Stimulated activated CD8-positive, alpha-beta memory T cell treated with anti-CD3 and anti-CD28 coated beads, Interleukin-4, amount 100 ng/mL, for 24 hours (primary cell): ENCODE data around the gene SLC35B2.
"Not testable (repeated sequence)": the region's sequence is repeated elsewhere in the genome, so short reads cannot be mapped to it uniquely, and the experiment has no call there.

Experiments
- DNase-seq: peaks from one replicate; pipeline ENCODE4 v3.0.0-alpha.2; 2020; ENCODE audit warnings: low read depth

SLC35B2 gene

DNA sequence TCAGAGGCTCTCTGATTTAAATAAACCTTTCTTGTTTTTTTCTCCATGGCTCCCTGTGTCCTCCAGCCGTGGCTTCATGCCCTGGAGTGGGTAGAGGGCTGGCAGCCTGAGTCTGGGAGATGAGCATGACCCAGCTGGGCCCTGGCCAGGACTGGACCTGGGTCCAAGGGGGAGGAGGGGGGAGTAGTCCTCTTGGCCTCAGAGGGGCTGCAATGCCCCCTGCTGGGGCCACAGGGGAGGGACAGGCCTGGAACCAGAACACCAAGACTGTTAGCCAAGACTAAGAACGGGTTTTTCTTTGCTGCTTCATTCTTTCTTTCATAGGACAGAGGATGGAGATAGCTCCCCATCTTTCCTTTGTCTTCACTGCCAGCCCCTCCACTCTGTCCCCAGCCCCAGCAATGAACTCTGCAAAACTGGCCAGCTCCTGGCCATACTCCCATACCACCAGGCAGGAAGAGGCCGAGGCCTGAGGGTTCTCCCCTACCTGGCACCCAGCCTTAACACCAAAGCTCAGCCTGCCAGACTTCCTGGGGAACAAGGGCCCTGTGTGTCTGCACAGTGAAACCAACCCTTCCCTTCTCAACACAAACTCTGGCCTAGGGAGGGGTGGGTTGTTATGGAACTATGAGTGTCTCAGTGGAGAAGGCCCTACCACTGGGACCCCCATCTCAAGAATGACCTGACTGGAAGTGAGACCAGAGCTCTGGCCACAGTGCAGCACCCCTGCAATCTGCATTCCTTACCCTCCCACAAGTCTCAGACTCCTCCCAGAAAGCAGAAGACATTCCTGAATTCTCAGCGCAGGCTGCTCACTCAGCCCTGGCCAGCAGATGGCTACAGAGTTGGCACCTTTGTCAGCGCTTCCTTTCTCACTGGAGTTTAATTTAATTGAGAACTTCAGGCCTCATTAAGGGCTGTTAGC, 23.0 kb downstream of the SLC35B2 start:
- no peak for DNase-seq

DNA sequence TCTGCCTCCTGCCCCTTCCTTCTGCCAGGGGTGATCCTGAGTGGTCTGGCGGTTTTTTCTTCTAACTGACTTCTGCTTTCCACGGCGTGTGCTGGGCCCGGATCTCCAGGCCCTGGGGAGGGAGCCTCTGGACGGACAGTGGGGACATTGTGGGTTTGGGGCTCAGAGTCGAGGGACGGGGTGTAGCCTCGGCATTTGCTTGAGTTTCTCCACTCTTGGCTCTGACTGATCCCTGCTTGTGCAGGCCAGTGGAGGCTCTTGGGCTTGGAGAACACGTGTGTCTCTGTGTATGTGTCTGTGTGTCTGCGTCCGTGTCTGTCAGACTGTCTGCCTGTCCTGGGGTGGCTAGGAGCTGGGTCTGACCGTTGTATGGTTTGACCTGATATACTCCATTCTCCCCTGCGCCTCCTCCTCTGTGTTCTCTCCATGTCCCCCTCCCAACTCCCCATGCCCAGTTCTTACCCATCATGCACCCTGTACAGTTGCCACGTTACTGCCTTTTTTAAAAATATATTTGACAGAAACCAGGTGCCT, 23.7 kb downstream of the SLC35B2 start:
- DNase-seq = no peak

DNA sequence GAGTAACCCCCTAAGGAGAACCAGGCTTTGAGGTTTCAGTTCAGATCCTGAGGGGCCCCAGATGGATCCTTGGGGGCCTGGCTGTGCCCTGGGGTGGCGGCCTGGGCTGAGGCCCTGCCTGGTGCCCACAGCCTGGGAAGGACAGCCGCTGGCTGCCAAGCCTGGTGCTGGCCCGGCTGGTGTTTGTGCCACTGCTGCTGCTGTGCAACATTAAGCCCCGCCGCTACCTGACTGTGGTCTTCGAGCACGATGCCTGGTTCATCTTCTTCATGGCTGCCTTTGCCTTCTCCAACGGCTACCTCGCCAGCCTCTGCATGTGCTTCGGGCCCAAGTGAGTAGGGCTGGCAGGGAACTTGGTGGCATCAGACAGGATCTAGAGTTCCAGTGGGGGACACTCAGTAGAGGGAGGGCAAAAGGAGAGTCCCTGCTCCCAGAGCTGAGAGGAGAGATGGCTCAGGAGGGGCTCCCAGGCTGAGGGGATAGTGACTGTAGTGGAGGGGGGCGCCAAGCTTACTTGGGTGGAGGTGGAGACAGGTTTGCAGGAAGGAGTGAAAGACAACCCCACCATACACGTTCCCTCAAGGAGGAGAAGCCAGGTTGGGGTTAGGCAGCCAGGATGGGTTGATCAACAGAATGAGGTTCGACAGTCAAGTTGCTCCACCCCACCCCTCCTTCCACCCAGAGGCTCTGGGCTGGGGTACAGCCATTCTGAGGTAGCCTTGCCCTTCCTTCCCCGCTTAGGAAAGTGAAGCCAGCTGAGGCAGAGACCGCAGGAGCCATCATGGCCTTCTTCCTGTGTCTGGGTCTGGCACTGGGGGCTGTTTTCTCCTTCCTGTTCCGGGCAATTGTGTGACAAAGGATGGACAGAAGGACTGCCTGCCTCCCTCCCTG, 24.4 kb downstream of the SLC35B2 start:
- no peak for DNase-seq

DNA sequence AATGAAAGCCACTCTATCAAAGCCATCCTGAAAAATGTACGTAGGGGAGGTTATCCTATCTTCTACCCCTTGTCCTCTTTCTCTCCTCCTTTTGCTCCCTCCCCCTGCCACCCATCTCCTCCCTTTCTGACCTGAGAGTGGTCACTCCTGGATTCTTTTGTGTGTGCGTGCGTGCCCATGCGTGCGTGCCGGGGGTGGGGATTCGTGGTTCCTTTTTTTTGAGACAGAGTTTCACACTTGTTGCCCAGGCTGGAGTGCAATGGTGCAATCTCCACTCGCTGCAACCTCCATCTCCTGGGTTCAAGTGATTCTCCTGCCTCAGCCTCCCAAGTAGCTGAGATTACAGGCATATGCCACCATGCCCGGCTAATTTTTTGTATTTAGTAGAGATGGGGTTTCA, 25.9 kb downstream of the SLC35B2 start:
- DNase-seq = not testable (repeated sequence)

DNA sequence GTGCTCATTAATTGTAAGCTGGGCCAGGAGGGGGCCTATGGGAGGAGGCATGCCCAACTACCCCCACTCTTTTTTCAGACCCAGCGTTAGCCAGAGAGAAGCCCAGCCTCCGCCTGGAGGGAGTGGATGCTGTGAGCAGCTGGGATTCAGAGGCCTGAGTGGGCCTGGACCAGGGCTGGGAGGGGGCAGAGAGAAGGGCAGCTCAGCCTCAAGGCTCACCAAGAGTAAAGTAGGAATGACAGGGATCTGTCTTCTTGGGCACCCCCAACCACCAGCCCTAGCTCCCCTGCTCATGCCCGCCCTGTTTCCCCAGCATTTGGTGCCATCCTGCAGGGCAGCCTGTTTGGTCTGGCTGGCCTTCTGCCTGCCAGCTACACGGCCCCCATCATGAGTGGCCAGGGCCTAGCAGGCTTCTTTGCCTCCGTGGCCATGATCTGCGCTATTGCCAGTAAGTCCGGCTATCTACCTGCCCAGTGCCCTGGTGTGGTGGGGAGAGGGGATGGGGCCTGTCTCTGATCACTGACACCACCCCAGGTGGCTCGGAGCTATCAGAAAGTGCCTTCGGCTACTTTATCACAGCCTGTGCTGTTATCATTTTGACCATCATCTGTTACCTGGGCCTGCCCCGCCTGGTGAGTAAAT, 27.2 kb downstream of the SLC35B2 start:
- DNase-seq = no peak

GRCh38 chr6:44229376-44230033, 27.8 kb downstream of the SLC35B2 start:
- DNase-seq = no peak

GRCh38 chr6:44228836-44229235, 28.5 kb downstream of the SLC35B2 start:
- DNase-seq = no peak

DNA sequence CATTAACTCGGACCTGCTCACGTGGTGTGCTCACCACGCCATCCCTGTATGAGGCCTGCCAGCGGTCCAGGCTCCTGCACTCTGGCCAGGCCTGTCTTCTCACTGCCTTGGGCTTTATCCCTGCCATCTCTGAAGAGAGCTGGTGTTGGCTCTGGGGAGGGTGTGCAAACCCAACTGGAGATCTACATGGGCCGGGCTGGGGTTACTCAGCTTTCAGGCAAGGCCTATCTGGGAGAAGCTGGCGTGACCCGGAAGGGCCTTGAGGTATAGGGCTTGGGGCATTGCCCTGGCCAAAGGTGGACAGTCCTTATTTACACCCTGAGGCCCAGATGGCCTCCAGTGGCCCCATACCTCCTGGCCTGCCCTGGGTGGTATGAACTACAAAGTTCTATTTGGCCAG, 28.9 kb downstream of the SLC35B2 start:
- no peak for DNase-seq

- DNase-seq = no peak
Measured at GRCh38 chr6:44228031-44228430, 29.3 kb downstream of the SLC35B2 start.

DNA sequence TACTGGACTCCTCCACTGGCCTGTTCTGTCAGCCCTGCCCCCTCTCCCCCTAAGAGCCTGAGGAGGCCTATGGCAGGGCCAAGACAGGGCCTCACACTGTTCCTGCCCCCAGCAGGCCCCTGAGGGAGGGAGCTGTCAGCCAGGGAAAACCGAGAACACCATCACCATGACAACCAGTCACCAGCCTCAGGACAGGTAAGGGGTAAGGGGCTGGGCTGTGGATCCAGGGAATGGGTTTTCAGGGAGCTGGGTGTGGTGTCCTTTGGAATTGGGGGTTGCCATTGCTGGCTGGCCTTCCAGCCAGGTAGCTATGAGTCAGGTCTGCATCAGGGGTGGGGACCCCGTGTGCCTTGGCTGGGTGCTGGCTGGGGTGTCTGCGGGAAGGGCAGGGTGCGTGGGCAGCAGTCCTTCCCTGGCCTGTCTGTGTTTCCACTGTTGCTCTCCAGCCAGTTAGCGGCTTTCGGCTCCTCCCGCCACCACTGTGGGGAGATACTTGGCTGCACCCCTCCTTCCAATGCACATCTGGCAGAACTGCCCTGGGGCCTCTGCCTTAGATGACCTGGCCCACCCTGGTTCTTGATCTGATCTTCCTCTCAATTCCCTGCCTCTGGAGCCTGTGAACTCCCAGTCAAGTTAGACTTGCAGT, 30.1 kb downstream of the SLC35B2 start:
- DNase-seq = no peak

- DNase-seq = no peak
Measured at GRCh38 chr6:44226368-44227147, 30.8 kb downstream of the SLC35B2 start.

DNA sequence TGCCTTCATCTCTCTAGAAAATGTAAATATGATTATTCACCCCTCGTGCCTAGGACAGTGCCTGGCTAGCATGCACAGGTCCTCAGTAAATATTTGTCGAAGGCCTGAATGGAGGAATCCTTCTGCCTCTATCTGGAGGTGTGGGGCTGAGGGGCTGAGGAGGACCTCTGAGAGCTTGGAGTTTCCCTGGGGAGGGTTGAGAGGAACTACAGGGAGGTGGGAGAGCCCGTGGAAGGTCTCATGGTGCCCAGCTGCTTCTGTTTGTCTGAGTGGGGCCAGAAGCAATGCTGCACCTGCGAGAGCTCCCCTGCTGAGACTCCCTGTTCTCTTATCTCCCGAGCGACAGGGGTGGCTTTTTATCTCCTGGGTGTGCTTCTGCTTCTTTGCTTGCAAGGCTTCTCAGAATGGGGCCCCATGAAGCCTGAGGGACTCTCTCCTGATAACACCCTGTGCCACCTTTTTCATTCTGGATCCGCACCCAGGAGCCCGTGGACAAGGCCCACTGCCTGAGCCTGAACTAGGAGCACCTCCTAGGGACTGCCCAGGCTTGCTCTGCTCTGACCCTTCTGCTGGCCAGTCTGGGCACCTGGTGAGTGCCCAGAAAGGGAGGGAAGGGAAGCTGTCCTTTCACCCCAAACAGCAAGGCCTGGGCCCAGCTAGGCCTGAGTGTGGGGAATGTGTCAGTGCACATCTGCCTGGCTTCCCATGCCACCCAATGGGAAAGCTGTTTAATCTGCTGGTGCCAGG, 31.6 kb downstream of the SLC35B2 start:
- no peak for DNase-seq

- no peak for DNase-seq
Measured at GRCh38 chr6:44224965-44225305, 32.4 kb downstream of the SLC35B2 start.

DNA sequence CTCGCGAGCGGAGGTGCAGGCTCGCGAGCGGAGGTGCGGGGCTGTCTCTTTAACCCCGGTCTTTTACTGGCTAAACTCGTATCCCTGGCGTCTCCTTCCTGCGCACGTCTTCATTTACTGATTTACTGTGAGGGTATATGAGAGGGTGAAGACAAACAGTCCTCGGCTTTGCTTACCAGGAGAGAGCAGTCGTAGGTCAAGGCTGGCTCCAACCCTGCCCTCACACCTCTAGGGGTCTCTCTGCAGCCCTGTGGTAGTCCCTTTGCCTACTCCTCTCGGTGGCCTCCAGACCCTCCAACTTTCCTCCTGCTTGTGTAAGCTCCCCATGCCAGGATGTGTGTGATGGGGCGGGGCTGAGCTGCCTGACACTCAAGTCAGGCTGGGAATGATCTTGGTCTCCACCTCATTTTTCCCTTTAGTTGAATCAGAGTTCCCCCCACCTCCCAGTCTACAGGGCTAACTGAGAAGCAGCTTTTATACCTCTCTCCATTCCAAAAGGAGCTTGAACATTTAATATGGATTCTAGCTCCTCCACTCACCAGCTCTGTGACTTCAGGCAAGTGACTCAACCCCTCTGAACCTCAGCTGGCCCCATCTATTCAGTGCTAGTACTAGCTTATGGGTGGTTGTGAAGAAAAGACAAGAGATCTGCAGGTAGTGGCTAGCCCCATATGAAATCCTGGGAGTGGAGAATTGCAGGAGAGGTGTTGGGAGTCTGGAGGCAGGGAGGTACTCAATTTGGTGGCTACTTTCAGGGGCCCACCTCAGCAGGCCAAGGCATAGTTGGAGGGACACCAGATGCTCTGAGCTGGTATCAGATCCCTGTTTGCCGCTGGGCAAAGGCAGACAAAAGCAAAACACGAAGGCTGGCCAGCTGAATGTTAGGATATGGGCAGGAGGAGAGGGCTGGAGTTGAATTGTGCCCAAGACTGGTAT, 33.0 kb downstream of the SLC35B2 start:
- no peak for DNase-seq

- peak; percentile 82 for DNase-seq
Measured at GRCh38 chr6:44223319-44224028, 33.9 kb downstream of the SLC35B2 start, which contains the start of gene SLC29A1. SLC29A1 (plus strand) TSS chr6:44223595; CDS start chr6:44227314, 3,719 bp downstream.

DNA sequence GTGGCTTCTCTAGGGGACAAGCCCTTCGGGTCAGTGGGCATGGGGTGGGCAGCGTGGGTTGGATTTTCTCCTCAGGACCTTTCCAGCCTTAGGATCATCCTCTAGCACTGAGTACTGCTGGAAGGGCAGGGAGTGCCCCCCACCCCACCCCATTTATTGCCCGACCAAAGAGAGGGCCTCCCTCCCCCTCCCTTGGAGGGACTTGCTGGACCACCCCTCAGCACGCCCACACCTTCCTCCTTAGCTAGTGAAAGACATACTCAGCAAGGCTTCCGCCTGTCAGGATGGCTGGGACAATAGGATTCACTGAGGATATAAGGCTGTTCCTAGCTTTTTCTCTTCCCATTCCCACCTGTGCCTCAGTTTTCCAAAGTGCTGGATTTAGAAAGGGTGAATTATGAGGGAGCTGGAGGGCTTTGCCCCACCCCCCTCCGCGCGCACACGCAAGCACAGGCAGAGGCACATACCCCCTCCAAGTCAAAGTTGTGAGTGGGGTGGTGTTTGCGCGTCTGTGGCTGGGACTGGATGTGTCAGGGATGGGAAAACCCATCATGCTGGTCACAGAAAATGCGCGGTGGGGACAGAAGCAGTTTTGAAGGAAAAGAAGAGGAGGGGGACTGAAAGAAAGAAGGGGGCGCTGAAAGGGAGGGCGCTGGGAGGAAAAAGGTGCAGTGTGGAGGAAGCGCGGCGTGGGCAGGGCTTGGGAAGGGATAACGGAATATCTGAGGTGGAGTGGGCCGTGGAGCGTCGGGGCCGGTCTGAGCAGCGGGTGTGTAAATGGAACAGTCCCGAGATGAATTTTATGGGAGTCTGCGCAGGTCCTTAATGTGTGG, 34.6 kb downstream of the SLC35B2 start:
- DNase-seq = no peak

GRCh38 chr6:44221961-44222335, 35.4 kb downstream of the SLC35B2 start:
- no peak for DNase-seq
